ENCODE measurements around the gene ERC1.

DNA sequence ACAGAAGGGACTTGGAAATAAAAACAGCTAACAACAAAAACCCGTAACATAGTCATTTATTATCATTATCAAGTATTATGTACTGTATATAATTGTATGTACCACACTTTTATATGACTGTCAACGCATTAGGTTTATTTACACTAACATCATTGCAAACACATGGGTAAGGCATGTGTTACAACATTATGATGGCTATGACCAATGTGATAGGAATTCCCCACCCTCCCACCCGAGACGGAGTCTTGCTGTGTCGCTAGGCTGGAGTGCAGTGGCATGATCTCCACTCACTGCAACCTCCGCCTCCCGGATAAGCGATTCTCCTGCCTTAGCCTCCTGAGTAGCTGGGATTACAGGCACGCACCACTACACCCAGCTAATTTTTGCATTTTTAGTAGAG lies 82.6 kb downstream of the ERC1 start:
- TF ChIP-seq, protein P1, sequence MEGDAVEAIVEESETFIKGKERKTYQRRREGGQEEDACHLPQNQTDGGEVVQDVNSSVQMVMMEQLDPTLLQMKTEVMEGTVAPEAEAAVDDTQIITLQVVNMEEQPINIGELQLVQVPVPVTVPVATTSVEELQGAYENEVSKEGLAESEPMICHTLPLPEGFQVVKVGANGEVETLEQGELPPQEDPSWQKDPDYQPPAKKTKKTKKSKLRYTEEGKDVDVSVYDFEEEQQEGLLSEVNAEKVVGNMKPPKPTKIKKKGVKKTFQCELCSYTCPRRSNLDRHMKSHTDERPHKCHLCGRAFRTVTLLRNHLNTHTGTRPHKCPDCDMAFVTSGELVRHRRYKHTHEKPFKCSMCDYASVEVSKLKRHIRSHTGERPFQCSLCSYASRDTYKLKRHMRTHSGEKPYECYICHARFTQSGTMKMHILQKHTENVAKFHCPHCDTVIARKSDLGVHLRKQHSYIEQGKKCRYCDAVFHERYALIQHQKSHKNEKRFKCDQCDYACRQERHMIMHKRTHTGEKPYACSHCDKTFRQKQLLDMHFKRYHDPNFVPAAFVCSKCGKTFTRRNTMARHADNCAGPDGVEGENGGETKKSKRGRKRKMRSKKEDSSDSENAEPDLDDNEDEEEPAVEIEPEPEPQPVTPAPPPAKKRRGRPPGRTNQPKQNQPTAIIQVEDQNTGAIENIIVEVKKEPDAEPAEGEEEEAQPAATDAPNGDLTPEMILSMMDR (IDR thresholded peaks at IDR 0.05) = no peak
- TF ChIP-seq POLR2A (IDR thresholded peaks at IDR 0.05) = no peak

Measured in vagina (tissue), 2 donors.